GM19240 (cell line): ENCODE data around the gene RUBCNL.
"Not testable (repeated sequence)": the region's sequence is repeated elsewhere in the genome, so short reads cannot be mapped to it uniquely, and the experiment has no call there.

ENCODE experiments used
- DNase-seq: peaks from one replicate; pipeline ENCODE4 v3.0.0; 2011; ENCODE audit warnings: low spot score; ENCODE audit not compliant: insufficient read length

RUBCNL gene

DNA sequence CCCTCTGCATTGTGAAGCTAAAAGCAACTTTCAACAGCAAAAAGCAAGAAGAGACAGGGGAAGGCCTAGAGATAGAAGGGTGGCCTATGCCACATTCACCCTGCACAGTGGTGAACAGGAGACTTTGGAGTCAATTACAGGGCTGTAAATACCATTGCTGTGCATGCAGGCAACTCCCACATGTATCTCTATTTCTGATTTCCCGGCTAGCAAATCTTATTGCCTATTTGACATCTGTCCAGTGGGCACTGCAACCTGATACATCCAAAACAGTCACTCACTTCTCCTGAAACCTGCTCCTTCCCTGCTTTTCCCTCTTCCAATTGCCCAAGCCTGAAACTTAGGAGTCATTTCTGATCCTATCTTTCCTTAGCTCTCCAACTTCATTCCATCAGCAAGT is 13.4 kb downstream of the RUBCNL start:
- no peak for DNase-seq

DNA sequence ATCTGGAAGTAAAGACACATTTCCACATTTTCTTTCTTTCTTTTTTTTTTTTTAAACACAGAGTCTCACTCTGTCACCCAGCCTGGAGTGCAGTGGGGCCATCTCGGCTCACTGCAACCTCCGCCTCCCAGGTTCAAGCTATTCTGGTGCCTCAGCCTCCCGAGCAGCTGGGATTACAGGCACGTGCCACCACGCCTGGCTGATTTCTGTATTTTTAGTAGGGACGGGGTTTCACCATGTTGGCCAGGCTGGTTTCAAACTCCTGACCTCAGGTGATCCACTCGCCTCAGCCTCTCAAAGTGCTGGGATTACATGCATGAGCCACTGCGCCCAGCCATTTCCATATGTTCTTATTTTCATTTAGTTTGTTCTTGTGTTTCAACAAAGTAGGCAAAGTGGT is 14.1 kb downstream of the RUBCNL start:
- not testable (repeated sequence) for DNase-seq

DNA sequence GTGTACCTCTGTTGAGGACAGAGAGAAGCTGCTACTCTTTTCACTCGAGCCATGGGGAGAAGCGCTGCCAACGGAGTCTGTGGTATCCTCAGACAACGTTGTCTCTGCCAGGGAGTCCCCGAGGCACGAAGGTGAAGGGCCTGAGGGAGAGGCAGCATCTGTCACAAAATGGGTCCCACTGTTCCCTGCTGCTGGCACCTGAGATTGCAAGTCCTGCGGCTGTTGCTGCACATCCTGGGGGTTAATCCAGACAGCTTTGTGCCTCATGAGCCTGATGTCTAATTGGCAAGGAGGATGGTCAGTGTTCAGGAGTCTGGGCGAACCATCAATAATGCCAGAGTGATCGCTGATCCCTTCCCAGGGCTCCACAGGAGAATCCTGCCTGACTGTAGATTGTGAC is 15.0 kb downstream of the RUBCNL start:
- no peak for DNase-seq

DNA sequence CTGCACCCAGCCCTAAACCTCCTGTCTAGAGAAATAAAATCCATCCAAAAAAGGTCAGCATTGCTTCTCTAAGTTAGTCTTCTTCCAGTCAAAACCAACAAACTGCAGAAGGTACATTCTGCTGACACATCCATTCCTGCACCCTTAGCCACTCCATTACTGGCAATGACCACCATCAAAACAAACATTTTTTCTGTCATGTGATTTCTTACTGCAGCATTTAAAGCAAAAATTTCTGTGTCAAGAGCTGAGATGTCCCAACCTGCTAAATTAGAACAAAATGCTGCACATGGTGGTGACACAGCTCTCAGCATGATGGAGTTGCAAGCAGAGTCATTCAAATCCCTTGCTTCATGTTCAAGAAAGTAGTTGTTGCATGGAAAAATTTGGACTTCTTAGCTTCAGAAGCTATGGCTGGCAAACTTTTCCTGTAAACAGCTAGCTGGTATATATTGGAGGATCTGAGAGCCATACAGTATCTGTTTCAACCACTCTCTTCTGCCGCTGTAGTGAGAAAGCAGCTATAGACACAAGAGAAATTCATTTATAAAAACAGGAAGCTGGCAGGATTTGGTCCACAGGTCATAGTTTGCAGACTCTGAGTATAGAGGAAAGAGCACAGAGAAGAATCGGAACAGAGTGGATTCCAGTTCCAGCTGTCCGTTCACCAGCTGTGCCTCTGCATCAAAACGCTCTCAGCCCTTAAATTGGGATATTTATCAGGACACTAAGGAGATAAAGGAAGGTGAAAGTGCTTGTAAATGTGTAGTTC is 17.4 kb downstream of the RUBCNL start:
- no peak for DNase-seq

DNA sequence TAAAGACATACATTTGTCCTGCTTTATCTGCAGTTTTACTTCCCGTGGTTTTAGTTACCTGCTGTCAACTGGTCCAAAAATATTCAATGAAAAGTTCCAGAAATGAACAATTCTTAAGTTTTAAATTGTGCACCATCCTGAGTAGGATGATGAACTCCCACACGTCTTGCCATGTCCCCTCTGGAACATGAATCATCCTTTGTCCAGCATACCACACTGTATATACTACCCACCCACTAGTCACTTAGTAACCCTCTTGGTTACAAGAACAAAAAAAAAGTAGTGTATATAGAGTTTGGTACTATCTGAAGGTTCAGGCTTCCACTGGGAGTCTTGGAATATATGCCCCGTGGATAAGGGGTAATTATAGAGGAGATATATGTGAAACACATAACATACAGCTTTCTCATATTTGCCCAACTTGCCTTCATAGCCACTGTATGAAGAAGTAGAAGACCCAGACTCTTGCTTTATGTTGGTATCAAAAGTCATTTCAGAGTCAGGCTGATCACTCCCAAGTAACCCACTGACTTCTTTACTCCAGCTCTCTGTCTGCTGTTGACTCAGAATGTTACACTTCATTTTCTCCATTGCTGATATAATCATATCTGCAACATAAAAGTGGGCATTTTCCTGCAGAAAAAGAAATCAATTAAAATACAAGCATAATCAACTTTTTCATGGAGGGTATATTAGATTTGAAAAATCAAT is 19.3 kb downstream of the RUBCNL start:
- no peak for DNase-seq

DNA sequence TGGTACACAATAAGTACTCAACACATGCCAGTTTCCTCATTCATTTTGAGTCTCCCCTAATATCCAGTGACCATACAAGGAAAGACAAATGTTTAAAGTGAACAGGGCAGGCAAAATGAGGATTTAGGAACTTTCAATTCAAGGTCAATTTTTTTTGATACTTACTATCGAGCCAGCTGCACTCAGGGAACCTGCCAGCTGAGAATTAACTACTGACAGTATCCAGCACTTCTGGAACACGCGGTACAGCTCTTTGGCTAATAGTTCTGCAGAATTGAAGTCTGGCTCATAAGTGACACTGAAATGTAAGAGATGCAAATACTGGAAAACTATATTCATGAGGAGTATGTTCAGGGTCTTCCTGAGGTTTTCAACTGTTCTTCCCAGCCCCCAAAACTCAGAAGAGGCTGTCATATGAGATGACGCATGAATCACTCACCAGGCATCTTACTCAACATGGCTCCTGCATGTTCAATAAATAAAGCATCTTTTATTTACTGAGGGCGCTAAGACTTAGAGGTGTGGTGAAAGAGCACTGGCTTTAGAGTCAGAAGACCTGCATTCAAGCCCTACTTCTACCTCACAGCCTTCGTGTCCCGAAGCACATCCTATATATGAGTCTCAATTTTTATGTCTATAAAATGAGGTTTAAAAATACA is 25.6 kb downstream of the RUBCNL start:
- DNase-seq: no peak

DNA sequence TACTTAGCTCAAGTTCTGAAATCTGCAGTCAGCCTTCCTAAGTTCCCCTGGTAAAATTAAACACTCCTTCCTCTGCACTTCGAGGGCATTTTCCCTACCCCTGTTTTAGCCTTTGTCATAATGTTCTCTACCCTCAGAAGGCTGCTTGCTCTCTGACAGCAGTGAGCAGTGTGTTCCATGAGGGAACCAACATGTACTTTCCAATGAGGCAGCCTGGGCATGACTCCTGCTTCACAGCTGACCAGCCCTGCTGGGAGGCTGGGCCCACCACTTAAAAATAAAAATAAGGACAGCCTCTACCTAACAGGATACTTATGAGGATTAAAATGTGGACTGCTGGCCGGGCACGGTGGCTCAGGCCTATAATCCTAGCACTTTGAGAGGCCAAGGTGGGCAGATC is 26.4 kb downstream of the RUBCNL start:
- no peak for DNase-seq

DNA sequence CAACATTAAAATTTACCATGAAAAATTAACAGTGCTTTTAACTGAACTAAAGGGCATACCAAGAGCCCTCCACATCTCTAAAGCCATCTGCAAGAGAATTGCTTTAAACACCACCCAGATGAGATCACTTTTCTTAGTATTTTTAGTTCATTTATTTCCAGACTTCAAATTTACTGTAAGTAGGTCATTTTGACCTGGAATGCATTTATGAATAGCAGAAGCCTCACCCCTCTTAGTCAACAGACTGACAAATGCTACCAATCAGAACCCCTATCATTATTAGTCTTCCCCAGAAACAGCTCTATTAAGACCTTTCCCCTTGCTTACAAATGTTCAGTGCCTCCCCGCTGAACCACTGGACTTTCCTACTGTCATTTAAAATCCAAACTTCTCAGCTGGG is 27.3 kb downstream of the RUBCNL start:
- no peak for DNase-seq

DNA sequence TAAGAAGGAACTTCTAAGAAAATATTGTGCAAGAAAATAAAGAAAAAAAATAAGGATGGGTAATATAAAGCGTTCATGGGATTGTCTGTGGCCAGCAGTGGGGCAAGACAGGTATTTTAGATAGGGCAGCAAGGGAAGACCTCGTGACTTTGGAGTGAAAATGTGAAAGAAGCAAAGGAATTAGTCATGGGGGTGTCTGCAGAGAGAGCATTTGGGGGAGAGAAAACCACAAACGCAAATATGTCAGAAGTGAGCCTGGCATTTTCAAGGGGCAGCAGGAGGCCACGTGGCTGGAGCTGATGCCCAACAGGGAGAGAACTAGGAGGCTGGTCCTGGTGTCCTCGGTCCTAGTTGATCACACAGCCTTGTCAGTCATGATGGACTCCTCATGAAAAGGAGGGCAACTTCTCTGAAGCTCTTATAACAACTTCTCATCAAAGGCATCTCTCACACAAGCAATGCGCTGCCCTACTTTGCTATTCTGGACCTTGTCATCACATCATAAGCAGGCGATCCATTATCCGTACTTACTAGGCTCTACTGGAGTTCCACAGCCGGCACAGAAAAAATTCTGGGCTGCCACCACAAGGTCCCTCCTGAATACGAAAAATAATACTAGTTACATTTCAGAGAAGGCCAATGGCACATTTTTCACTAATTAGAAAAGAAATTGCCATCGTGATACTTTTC is 31.0 kb downstream of the RUBCNL start:
- no peak for DNase-seq

DNA sequence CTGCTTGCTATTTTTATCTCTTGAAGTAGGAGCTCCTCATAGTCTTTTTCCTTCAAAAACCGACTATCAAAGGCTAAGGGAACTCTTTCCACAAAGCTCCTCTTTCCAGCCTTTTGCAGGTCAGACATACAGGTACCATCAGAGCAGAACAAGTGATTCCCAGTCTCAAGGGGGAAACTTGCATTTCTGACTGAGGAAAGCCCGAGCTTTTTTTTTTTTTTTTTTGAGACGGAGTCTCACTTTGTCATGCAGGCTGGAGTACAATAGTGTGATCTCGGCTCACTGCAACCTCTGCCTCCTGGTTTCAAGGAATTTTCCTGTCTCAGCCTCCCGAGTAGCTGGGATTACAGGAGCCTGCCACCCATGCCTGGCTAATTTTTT is 32.0 kb downstream of the RUBCNL start:
- DNase-seq: no peak

DNA sequence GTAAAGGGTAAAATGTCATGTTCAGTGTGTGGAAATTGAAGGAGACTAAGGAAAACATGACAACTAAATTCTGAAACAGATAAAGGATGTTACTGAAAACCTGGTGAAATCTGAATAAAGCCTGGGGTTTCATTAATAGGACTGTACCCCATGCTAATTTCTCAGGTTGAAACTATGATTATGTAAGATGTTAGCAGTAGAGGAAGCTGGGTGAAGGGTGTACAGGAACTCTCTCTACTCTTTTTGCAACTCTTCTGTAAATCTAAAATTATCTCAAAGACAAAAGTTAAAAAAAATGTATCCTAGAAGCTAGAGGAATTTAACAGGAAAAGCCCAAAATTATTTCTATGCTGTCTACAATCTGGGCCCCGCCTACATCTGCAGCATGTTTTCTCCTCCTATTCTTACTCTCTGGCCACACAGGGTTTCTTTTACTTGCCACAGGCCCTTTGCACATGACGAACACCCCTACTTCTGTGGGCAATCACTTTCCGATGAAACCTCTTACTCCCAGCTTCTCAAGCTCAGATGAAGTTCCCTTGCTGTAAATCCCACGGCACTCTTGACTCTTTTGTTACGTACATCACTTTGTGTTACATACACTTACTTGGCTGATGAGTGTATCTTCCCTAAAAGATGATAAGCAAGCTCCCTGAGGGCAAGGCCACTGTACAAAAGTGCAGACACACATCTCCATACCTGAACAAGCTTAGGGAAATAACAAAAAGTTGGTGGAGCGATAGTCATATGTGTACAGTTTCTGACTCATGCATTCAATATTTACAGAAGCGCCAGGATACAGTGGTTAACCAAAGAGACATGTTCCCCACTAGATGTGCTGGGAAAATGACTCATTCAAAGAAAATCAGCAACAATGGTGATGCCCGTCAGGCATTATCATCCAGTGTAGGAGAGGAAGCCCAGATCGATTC is 32.6 kb downstream of the RUBCNL start:
- no peak for DNase-seq

DNA sequence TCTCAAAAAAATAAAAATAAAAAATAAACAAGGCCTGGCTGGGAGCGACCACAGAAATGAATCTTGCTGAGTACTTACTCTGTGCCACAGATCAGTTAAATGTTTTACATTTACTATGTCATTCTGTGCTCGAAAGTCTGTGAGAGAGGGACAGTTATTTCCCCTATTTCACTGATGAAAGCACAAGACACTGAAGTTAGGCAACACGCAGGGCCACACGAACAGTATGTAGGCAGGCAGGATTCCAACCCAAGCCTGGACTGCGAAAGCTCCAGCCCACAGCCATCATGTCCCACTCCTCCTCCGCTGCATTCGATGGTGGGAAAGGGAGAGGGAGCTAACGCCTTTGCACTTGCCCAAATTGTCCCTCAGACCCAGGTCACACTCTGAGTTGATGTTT is 34.2 kb downstream of the RUBCNL start:
- DNase-seq: no peak

DNA sequence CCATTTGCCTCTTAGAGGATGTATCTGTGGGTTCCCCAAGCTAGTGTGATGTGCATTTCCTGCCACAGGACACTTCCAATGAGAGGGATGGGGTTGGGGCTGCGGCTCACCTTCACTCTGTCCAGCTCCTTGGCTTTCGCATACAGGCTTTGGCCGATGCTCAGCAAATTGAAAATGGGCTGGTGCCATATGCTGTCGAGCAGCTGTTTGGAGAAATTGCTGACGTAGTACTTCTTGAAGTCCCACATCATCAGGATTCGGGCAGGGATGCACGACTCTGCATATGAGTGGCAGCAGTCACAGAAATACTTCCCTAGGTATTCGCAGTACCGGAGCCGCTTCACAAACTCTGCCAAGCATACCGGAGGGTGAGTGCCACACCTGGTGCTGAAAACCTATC is 37.0 kb downstream of the RUBCNL start:
- no peak for DNase-seq

DNA sequence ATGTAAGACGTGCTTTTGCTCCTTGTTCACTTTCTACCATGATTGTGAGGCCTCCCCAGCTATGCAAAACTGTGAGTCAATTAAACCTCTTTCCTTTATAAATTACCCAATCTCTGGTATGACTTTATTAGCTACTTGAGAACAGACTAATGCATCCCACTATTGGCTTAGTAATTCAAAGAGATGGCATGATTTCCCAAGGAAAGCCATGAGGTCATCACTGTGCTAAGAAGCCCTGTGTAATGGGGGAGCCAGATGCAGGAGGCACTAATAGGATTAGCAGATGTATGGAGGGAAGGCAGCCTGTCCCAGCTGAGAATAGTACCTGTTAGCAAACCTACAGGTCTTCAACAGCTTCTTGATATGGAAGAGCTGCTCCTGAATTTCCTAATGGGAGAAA is 38.1 kb downstream of the RUBCNL start:
- DNase-seq: no peak

DNA sequence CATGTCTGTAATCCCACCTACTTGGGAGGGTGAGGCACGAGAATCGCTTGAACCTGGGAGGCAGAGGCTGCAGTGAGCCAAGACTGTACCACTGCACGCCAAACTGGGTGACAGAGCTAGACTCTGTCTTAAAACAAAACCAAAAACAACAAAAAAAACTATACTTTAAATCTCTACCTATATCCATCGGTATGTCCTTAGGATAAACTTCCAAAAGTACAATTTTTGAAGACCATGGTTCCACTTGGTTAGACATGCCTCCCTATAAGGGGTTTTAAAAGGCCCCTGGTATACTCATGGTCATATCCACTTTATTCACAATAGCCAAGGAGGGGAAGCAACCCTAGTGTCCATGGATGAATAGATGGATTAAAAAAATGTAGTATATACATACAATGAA is 39.8 kb downstream of the RUBCNL start:
- no peak for DNase-seq

DNA sequence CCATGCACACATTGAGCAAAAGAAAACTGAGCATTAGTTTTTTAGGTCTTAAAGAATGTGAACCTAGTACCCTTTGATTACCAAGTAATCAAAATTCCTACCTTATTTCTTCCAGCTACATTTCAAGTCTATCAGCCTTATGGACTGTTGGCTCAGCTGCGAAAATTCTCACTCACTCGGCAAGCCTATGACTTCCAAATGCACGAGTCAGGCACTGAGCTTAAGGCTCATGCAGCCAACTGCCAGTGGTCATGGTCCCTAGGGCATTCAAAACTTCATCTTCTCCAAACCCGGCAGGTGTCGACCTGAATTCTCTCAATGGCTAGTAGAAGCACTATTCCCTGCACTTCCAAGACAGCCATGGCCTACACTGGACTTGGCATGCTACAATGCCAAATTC is 41.2 kb downstream of the RUBCNL start:
- no peak for DNase-seq

DNA sequence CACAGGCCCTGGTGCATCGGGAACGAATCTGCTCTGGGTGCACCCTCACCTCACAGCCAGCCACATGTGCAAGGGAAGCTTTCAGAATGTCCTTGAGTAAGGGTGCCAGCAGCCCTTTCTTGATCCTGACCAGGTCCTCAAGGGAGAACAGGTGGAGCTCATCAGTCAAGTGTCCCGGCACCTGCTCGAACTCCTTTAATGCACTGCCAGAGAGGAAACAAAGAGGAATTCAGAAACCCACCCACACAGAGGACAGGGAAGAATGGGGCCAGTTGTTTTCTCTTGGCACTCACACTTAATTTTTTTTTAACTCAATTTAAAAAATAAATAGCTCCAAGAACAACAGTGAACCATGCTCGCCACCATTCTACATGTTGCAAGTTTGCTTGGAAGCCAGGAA is 41.7 kb downstream of the RUBCNL start:
- DNase-seq: no peak

DNA sequence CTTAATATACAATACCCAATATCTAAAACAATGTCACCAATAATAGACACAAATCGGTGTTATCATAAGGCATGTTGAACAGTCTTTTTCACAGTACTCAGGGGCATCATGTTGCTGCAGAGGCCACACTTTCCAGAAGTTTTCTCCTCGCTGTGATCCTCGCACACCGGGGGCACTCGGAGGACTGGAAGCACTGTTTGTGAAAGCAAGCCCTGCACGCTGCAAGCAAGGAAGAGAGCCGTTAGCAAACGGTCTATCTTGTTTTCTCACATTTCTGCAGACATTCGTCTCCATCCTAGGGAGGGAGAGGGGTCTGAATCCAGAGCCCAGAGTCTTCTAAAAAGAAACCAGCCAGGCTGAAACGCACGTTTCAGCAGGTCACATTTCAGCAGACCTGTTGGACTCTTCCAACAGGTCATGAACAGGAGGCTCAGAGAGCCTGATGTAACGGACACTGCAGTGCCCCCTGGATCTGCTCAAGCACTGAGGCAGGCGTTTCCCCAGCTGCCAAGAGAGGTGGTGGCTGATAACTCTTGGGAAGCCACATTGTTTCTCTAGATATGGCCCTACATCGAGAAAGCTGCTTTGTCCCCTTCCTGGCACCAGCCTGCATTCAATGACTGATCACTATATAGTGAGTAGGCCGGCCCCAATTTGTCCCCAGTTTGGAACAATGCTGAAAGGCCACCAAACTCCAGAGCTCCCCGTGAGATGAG is 43.6 kb downstream of the RUBCNL start:
- DNase-seq: no peak

DNA sequence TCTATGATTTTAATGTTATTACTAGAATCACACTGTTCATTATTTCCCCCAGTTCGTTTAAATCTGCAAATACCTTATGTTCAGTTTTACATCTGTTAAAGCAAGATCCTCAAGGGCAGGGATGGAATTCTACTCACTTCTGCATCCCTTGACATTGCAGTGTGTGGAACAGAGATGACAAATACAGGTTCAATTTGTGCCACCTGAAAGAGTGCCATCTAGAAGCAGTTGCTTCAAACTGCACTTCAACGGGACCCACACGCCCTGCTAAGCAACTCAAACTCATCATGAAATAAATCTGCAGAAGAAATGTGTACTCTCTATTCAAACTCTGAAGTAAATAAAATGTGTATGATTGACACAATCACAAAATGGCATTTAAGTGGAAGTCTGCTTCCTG is 44.5 kb downstream of the RUBCNL start:
- no peak for DNase-seq

DNA sequence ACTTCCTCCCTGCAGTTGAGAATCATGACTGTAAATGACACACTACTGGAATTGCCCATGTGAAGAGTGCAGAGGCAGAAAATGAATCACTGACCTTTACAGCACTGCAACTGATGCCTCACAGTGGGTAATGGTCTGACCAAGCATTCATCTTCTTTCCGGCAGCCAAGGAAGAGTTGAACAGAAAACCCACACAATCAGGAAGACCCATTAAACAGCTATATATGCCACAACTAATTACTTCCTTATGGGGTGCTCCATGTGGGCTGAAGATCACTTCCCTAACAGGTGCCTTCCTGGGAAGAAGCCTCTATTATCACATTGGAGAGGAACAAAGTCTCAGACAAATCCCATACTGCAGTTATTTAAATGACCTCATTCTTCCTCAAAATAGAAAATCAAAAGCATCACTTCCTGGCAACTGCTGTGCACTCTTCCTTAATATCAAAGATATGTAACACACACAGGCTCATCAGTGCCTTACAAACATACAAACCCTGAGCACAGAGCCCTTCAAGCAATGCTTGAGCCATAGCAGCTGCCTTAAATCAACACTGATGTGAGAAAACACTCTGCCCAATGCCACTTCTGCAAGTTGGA is 45.8 kb downstream of the RUBCNL start:
- DNase-seq: no peak
